ENCODE results near the gene MOK. TPM values are rescaled to one million over a fixed set of nuclear protein-coding genes. Genes with fewer than 3 reads are reported as not detected.

MOK gene
- total RNA-seq, 2 donors from 2014 or later = 3.0 to 5.9 TPM

GRCh38 chr14:102238131-102238530 is 66.8 kb downstream of the MOK start:
- no peak for ATAC-seq
- H3K4me1 Mint-ChIP-seq (ENCODE audit: low read depth in 2 of 2) = no peaks in the 10 kb centered on the region
- no peaks in the 10 kb centered on the region for H3K9me3 Mint-ChIP-seq
- peaks cover 0 to 3% of the 10 kb centered on the region in 2 donors for H3K27me3 Mint-ChIP-seq
- no peaks in the 10 kb centered on the region for H3K36me3 Mint-ChIP-seq
- peak; percentile 37 for DNase-seq (ENCODE audit: low spot score)
- H3K27ac Mint-ChIP-seq = no peak overlapping the region
- no peak overlapping the region for H3K4me3 Mint-ChIP-seq

GRCh38 chr14:102236026-102236425 is 68.9 kb downstream of the MOK start:
- Mint-ChIP-seq H3K4me3 (no peak overlapping the region), H3K27me3 (peaks cover 0 to 3% of the 10 kb centered on the region in 2 donors), H3K36me3 (no peaks in the 10 kb centered on the region), H3K9me3 (no peaks in the 10 kb centered on the region), H3K4me1 (ENCODE audit: low read depth in 2 of 2) (no peaks in the 10 kb centered on the region), H3K27ac (no peak overlapping the region)
- no peak for DNase-seq (ENCODE audit: low spot score)
- ATAC-seq = no peak

- Mint-ChIP-seq H3K27me3 (peaks cover 0 to 1% of the 10 kb centered on the region in 2 donors), H3K4me3 (no peak overlapping the region), H3K36me3 (no peaks in the 10 kb centered on the region), H3K27ac (no peak overlapping the region), H3K4me1 (ENCODE audit: low read depth in 2 of 2) (no peaks in the 10 kb centered on the region), H3K9me3 (no peaks in the 10 kb centered on the region)
- ATAC-seq (peak; percentile 83 to 87), DNase-seq (ENCODE audit: low spot score) (peak; percentile 77)
Observed at GRCh38 chr14:102235275-102235897, 69.6 kb downstream of the MOK start.

GRCh38 chr14:102234331-102235264 is 70.4 kb downstream of the MOK start:
- ATAC-seq (peak in 1 of 2 donors; percentile 3), DNase-seq (ENCODE audit: low spot score) (peak; percentile 34)
- Mint-ChIP-seq H3K4me1 (ENCODE audit: low read depth in 2 of 2) (no peaks in the 10 kb centered on the region), H3K27me3 (no peaks in the 10 kb centered on the region), H3K9me3 (no peaks in the 10 kb centered on the region), H3K36me3 (no peaks in the 10 kb centered on the region), H3K4me3 (no peak overlapping the region), H3K27ac (no peak overlapping the region)

- H3K27me3 Mint-ChIP-seq = no peaks in the 10 kb centered on the region
- H3K9me3 Mint-ChIP-seq = no peaks in the 10 kb centered on the region
- no peaks in the 10 kb centered on the region for H3K4me1 Mint-ChIP-seq (ENCODE audit: low read depth in 2 of 2)
- no peaks in the 10 kb centered on the region for H3K36me3 Mint-ChIP-seq
- H3K4me3 Mint-ChIP-seq = no peak overlapping the region
- H3K27ac Mint-ChIP-seq = no peak overlapping the region
- DNase-seq (ENCODE audit: low spot score) (no peak), ATAC-seq (no peak)
Observed at GRCh38 chr14:102233081-102233480, 71.9 kb downstream of the MOK start.

- Mint-ChIP-seq H3K4me1 (ENCODE audit: low read depth in 2 of 2) (no peaks in the 10 kb centered on the region), H3K4me3 (no peak overlapping the region), H3K27me3 (no peaks in the 10 kb centered on the region), H3K27ac (no peak overlapping the region), H3K36me3 (no peaks in the 10 kb centered on the region), H3K9me3 (no peaks in the 10 kb centered on the region)
- ATAC-seq (no peak), DNase-seq (ENCODE audit: low spot score) (no peak)
Observed at GRCh38 chr14:102232348-102232625, 72.7 kb downstream of the MOK start.

GRCh38 chr14:102231476-102232347 is 73.3 kb downstream of the MOK start:
- Mint-ChIP-seq H3K9me3 (no peaks in the 10 kb centered on the region), H3K4me1 (ENCODE audit: low read depth in 2 of 2) (no peaks in the 10 kb centered on the region), H3K4me3 (no peak overlapping the region), H3K27me3 (no peaks in the 10 kb centered on the region), H3K36me3 (no peaks in the 10 kb centered on the region), H3K27ac (no peak overlapping the region)
- ATAC-seq = no peak
- DNase-seq (ENCODE audit: low spot score) = no peak

GRCh38 chr14:102230481-102231210 is 74.3 kb downstream of the MOK start:
- no peak for DNase-seq (ENCODE audit: low spot score)
- Mint-ChIP-seq H3K4me3 (no peak overlapping the region), H3K27ac (no peak overlapping the region), H3K36me3 (no peaks in the 10 kb centered on the region), H3K4me1 (ENCODE audit: low read depth in 2 of 2) (no peaks in the 10 kb centered on the region), H3K27me3 (no peaks in the 10 kb centered on the region), H3K9me3 (no peaks in the 10 kb centered on the region)
- no peak for ATAC-seq

GRCh38 chr14:102229739-102230092 is 75.2 kb downstream of the MOK start:
- H3K4me1 Mint-ChIP-seq (ENCODE audit: low read depth in 2 of 2) = peaks cover 0 to 3% of the 10 kb centered on the region in 2 donors
- ATAC-seq (no peak), DNase-seq (ENCODE audit: low spot score) (no peak)
- no peak overlapping the region for H3K27ac Mint-ChIP-seq
- H3K27me3 Mint-ChIP-seq = no peaks in the 10 kb centered on the region
- H3K36me3 Mint-ChIP-seq = no peaks in the 10 kb centered on the region
- no peak overlapping the region for H3K4me3 Mint-ChIP-seq
- no peaks in the 10 kb centered on the region for H3K9me3 Mint-ChIP-seq

- ATAC-seq (no peak), DNase-seq (ENCODE audit: low spot score) (no peak)
- Mint-ChIP-seq H3K36me3 (no peaks in the 10 kb centered on the region), H3K27me3 (no peaks in the 10 kb centered on the region), H3K9me3 (no peaks in the 10 kb centered on the region), H3K4me3 (no peak overlapping the region), H3K4me1 (ENCODE audit: low read depth in 2 of 2) (peaks cover 0 to 3% of the 10 kb centered on the region in 2 donors), H3K27ac (no peak overlapping the region)
Observed at GRCh38 chr14:102229071-102229738, 75.8 kb downstream of the MOK start.

- Mint-ChIP-seq H3K4me1 (ENCODE audit: low read depth in 2 of 2) (peaks cover 0 to 5% of the 10 kb centered on the region in 2 donors), H3K27me3 (no peaks in the 10 kb centered on the region), H3K4me3 (no peak overlapping the region), H3K9me3 (no peaks in the 10 kb centered on the region), H3K36me3 (no peaks in the 10 kb centered on the region), H3K27ac (no peak overlapping the region)
- no peak for ATAC-seq
- no peak for DNase-seq (ENCODE audit: low spot score)
Observed at GRCh38 chr14:102227184-102227964, 77.6 kb downstream of the MOK start.

- H3K4me3 Mint-ChIP-seq = no peak overlapping the region
- no peaks in the 10 kb centered on the region for H3K36me3 Mint-ChIP-seq
- no peak overlapping the region for H3K27ac Mint-ChIP-seq
- ATAC-seq (no peak), DNase-seq (ENCODE audit: low spot score) (no peak)
- no peaks in the 10 kb centered on the region for H3K9me3 Mint-ChIP-seq
- no peaks in the 10 kb centered on the region for H3K27me3 Mint-ChIP-seq
- H3K4me1 Mint-ChIP-seq (ENCODE audit: low read depth in 2 of 2) = peaks cover 0 to 5% of the 10 kb centered on the region in 2 donors
Observed at GRCh38 chr14:102226356-102227125, 78.4 kb downstream of the MOK start.
